ENCODE data around the gene VWA5B1.
"Not testable (repeated sequence)": the region's sequence is repeated elsewhere in the genome, so short reads cannot be mapped to it uniquely, and the experiment has no call there.

The VWA5B1 gene

DNA sequence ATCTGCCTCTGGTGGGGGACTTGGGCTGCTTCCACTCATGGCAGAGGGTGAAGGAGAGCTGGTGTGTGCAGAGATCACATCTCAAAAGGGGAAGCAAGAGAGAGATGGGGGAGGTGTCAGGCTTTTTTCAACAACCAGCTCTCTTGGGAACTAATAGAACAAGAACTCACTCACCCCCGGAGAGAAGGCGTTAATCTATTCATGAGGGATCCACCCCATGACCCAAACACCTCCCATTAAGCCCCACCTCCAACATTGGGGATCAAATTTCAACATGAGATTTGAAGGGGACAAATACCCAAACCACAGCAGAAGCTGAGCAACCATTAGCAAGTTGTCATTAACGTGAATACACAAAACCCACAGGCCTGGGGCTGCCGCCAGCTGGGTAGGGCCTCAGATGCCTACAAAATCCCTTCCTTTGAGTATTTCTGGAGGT lies 12.0 kb upstream of the VWA5B1 start:
- no peak for DNase-seq (ENCODE audit: low read depth in 3 of 3, low spot score in 1 of 3)

DNA sequence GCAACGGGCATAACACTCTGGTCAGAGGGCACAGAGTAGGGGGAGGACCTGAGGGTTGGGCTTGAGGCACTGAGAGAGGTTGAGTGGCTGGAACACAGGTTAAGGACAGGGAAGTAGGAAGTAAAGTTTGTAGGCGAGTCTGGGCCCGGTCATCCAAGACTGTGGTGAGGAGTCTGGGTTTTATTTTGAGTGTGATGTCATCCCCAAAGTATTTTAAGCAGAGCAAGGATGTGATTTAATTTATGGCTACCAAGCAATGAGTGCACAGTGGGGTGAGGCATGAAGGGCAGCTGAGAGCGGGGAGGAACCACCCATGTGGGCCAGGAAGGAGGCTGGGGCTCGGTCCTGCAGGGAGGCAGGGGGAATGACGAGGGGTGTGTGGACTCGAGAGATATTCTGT lies 11.2 kb upstream of the VWA5B1 start:
- no peak for DNase-seq (ENCODE audit: low read depth in 3 of 3, low spot score in 1 of 3)

- no peak for DNase-seq (ENCODE audit: low read depth in 3 of 3, low spot score in 1 of 3)
Measured at GRCh38 chr1:20280341-20280740, 10.3 kb upstream of the VWA5B1 start.

DNA sequence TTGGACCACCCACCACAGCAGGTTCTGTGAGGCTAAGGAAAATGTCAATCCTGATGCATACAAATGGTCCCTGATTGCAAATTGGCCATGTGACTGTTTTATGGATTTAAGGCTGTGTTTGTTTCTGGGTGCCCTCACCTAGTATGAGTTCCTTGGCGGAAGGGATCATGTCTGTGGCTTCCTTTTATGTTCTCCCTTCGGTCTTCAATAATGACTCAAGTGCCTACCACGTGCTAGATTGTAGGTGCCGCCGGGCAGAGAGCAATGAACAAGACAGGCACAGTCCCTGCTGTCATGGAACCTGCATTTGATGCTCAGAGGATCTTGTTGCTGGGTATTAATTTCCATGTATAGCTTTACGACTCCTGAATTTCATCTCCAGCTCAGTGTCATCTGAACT lies 9.8 kb upstream of the VWA5B1 start:
- no peak for DNase-seq (ENCODE audit: low read depth in 3 of 3, low spot score in 1 of 3)

DNA sequence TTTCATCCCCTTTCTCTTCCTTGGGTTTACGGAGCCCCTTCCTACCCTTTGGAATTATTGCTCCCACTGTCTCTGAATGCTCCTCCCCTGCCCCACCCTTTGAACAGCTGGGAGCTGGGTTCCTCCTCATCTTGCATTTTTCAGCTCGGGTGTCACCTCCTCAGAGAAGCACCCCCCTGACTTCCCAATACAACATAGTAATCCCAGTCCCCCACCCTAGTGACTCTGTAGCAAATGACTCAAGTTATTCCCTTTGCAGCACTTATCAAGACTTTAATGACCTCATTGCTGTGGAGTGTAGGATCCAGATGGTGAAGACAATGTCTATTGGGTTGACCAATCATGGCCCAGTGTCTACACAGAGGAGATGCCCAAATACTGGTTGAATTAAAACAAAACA lies 8.9 kb upstream of the VWA5B1 start:
- no peak for DNase-seq (ENCODE audit: low read depth in 3 of 3, low spot score in 1 of 3)

DNA sequence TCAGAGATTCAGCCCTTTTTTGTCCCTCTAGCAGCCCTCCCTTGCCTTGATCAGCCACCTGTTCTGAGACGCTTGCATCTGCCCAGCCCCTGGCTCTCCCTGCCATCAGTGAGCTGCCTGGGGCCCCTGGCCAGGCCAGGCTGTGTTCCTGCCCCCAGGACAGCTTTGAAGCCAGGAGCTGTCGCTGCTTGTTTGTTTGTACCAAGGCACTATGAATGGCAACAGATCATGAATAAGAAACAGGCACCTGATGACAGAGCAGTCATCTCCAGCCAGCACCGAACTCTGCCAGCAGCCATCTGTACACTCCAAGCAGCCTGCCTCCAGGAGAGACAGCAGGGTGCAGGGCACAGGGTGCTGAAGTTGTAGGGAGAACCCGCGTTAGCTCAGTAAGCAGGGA lies 8.1 kb upstream of the VWA5B1 start:
- no peak for DNase-seq (ENCODE audit: low read depth in 3 of 3, low spot score in 1 of 3)

DNA sequence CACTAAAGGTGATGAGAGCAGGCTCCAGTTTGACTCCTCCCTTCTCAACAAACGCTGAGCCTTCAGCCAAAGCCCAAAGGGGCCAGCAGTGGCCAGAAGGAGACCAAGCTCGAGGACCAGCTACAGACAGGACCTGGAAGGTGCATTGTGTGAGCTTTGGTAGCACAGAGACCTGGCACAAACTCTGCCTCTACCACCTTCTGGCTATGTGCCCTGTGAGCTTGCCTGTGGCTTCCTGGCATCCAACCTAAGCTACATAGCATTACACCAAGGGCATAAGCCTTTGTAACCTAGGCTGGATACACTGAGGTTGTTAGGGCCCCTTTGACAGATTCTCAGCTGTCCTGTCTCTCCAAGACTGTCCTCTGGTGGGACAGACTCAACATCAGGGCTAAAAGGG lies 6.6 kb upstream of the VWA5B1 start:
- DNase-seq (ENCODE audit: low read depth in 3 of 3, low spot score in 1 of 3): no peak

DNA sequence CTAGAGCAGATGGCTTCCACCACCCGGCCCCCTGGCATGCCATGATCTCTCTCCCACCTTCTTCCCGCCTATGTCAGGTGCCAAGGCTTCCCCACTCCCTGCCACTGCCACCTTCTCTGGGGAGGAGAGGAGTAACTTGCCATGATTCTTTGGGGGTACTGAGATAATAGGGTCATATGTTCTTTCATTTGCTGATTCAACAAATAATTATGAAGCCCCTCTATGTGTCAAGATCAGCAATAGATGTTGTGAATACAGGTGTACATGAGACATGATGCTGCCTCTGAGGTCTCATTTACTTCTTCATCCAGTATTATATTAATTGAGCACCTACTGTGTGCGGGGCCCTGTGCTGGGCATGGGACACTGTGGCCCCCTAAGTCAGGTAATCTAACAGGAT lies 6.0 kb upstream of the VWA5B1 start:
- DNase-seq (ENCODE audit: low read depth in 3 of 3, low spot score in 1 of 3): no peak

- no peak for DNase-seq (ENCODE audit: low read depth in 3 of 3, low spot score in 1 of 3)
Measured at GRCh38 chr1:20285510-20285909, 5.2 kb upstream of the VWA5B1 start.

DNA sequence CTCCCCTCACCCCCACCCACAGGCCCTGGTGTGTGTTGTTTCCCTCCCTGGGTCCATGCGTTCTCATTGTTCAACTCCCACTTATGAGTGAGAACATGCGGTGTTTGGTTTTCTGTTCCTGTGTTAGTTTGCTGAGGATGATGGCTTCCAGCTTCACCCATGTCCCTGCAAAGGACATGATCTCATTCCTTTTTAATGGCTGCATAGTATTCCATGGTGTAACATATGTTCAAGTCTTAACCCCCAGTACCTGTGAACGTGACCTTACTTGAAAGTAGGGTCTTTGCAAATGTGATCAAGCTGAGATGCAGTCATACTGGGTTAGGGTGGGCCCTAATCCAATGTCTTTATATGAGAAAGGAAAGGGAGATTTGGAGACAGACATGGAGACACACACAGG lies 3.0 kb upstream of the VWA5B1 start:
- DNase-seq (ENCODE audit: low read depth in 3 of 3, low spot score in 1 of 3): not testable (repeated sequence)

DNA sequence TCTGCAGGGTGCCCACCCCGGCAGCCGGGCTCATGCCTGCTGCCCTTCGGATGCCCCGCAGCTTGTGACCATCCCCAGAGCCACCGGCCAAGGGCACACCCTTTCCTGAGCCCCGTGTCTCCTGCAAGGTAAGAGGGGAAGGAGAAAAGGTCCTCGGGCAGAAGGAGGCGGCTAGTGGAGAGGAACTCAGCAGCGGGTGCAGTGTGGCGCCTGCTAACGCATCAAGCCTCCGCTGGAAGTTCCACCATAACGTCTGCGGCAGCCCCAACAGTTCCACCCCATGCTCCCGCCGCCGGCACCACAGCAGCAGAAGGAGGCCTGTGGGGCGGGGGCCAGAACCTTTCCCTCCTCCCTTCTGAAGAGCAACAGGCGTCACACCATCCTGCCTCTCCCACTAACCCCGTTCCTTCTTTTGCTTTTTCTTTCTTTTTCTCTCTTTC lies 990 bp downstream of the VWA5B1 start:
- no peak for DNase-seq (ENCODE audit: low read depth in 3 of 3, low spot score in 1 of 3)

DNA sequence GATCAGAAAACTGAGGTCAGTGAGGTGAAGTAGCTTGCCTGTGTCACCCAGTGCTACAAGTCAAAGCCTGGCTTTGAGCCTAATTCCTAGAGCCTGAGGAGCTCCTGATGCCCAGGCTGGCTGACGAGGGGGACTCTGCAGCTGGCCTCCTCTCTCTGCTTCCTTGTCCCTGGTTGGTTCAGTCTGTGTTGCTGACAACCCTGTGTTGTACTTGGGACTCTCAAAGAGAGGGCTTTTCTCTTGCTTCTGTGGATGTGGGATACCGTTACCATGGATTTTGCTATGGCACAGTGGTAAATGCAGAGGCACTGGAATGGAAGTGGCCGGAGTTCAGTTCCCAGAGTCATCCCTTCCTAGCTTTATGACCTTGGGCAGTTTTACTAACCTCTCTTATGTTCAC lies 8.0 kb downstream of the VWA5B1 start:
- no peak for DNase-seq (ENCODE audit: low read depth in 3 of 3, low spot score in 1 of 3)

DNA sequence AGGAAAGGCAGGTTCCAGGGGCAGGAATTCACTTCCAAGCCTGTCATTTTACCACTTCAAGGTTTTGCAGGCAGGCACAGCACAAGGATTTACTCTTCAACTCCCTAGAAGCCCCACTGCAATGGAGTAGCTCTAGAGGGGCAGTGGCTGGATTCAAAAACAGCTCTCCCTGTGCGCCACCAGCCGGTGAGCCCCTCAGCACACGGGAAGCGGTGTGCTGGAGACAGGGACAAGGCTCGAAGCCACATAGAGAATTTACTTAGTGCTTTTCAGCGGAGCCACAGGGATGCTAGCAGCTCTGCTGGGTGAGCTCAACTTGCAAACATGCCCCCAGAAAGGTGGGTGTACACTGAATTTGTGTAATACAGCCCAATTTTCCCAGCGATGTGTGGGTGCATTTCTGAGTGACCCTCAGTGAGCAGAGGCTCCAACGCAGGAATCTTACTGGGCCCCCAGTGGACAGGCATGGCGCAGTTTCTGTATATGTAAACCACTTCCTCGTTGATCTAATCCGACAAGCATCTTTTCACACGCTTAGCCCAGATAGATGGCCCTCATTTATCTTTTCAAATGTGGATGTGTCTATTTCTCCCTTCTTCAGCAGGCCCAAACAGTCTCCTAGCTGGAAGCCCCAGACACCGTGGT lies 10.9 kb downstream of the VWA5B1 start:
- no peak for DNase-seq (ENCODE audit: low read depth in 3 of 3, low spot score in 1 of 3)

DNA sequence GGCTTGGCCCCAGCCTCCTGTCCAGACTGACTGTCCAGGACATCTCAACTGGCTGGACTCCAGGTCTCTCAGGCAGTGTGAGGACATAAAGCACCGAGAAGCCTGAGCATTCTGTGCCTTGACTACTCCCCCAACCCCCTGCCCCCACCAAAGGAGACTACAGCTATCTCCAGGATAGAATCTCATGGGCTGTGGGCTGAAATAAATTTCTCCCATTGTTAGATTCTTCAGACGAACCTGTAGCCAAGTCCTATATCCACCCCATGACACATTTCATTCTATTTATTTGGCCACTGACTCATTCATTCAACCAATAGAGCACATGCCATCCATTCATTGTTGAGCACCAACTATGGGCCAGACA lies 11.4 kb downstream of the VWA5B1 start:
- DNase-seq (ENCODE audit: low read depth in 3 of 3, low spot score in 1 of 3): no peak

DNA sequence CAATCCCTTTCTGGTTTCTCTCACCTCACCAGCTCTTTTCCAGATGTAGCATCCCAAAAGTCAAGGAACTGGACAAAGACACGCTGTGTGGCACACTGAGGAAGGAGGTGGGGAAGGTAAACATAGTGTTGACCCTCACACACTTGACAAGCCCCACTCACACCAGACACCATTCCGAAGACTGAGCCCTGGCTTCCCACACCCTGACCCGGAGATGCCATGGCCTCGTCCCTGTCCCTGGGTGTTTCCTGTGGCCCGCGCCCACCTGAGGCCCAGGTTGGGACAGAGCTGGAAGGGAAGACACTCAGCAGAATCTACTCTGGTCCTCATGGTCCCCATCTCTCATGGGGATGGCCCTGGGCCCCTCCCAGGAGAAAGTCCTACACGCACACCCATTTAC lies 16.4 kb downstream of the VWA5B1 start:
- DNase-seq (ENCODE audit: low read depth in 3 of 3, low spot score in 1 of 3): no peak

- DNase-seq (ENCODE audit: low read depth in 3 of 3, low spot score in 1 of 3): no peak
Measured at GRCh38 chr1:20308569-20308968, 17.9 kb downstream of the VWA5B1 start.

DNA sequence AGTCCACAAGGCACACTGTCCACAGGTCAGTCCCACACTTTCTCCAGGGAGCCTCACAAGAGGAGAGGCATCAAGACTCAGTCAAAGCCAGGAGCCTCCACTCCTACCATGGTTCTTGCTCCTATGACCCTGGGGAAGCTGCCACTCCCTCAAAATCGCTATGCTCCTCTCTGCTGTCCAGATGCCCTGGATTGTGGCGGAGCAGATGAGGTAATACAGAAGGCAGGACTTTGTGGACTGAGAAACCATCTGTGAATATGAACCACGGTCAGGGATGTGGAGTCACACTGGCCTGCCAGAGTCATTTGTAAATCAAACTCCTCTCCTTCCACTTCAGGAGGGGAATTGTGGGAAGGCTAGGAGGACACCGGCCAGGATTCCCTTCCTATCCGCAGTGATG lies 20.6 kb downstream of the VWA5B1 start:
- DNase-seq (ENCODE audit: low read depth in 3 of 3, low spot score in 1 of 3): no peak

DNA sequence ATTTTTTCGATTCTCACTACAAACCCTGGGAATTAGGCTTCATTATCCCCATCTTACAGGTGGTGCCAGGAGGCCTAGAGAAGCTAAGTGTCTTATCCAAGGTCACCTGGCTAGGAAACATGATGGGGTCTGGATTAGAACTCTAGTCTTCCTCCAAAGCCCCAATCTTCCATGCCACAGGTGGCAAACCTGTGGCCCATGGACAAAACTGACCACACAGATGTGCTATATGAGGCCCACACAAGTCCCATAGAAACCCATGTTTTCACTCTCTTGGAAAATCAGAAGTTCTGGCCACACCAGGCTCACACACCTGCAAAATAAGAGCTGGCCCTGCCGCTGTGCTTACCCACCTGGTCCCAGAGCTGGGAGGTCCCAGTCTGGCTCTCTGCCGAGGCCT lies 21.6 kb downstream of the VWA5B1 start:
- DNase-seq (ENCODE audit: low read depth in 3 of 3, low spot score in 1 of 3): no peak

GRCh38 chr1:20312818-20313217 lies 22.1 kb downstream of the VWA5B1 start:
- DNase-seq (ENCODE audit: low read depth in 3 of 3, low spot score in 1 of 3): no peak

- DNase-seq (ENCODE audit: low read depth in 3 of 3, low spot score in 1 of 3): no peak
Measured at GRCh38 chr1:20317471-20317870, 26.8 kb downstream of the VWA5B1 start.

DNA sequence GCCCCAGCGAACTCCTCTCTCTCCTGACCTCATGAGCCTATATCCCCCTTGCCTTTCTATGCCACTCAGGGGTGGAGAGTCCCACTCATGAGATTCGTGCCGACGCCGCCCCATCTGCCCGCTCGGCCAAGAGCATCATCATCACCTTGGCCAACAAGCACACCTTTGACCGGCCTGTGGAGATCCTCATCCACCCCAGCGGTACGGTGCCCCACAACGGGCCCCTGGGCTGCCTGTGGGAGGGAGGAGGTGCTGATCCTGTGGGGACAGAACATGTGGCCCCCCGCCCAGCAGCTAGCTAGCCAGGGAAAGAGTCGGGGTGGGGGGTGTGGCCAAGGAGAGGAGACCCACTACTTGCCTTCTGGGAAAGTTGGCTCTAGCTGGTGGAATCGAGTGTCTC lies 27.8 kb downstream of the VWA5B1 start:
- no peak for DNase-seq (ENCODE audit: low read depth in 3 of 3, low spot score in 1 of 3)

DNA sequence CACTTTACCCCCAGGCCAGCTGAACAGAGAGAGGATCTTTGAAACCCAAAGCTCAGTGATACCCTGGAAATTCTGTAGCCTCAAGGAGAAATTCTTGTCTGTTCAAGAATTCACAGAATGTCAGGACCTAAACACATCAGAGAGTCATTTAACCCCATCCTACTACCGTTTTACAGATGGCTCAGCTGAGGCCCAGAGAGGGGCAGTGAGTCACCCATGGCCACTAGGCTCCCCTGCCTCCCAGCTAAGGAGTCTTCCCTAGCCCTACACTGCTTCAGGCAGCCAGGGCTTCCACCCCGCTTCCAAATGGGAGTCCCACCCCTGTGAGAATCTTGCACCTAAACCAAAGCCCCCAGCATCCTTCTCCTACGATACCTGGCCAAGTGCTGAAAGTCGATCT lies 28.3 kb downstream of the VWA5B1 start:
- DNase-seq (ENCODE audit: low read depth in 3 of 3, low spot score in 1 of 3): no peak

DNA sequence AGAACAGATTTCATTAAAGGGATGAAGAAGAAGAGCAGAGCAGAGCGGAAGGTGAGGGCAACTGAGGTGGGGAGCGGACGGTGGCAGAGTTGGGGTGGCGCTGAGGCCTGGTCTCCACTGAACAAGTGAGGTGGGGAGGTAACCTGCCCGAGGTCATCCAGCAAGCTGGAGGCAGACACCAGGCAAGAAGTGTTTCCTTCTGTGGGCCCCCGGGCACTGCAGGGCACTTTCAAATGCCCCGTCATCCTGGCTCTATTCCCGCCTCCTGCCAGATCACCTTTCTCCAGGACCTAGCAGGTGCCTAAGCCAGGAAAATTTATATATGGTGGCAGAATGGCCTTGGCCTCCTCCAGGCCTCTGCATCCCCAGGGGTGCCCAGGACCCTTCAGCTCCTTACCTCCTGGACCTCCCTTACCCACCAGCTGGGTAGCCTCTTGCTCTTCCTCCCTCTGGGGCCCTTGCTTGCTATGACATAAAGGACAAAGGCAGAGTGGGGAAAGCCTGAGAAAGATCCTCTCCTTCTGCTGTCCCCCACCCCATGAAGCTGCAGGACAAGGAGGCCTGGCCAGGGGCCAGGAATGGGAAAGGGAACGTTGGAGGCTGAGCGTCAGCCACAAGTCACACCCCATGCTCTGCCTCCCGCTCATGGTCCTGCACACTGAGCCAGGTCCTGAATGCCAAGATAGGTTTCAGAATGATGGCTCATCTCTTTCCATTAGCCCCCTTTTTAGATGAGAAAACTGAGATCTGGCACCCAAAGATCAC lies 29.0 kb downstream of the VWA5B1 start:
- no peak for DNase-seq (ENCODE audit: low read depth in 3 of 3, low spot score in 1 of 3)

All from stimulated activated CD4-positive, alpha-beta T cell treated with anti-CD3 and anti-CD28 coated beads, TNF-alpha, amount 100 ng/mL, for 1 hour (primary cell).